C4-2B (cell line): ENCODE results near the gene RALGAPA2.

Experiments used
- CTCF ChIP-seq: fragments of 450-650 bp; conservative IDR thresholded peaks from 2 replicates; pipeline ENCODE4 v1.5.1; 2017; ENCODE audit warnings: mild to moderate bottlenecking
- ZFX ChIP-seq: fragments of 450-650 bp; IDR thresholded peaks from 2 replicates; pipeline ENCODE4 v1.6.1; 2017

DNA sequence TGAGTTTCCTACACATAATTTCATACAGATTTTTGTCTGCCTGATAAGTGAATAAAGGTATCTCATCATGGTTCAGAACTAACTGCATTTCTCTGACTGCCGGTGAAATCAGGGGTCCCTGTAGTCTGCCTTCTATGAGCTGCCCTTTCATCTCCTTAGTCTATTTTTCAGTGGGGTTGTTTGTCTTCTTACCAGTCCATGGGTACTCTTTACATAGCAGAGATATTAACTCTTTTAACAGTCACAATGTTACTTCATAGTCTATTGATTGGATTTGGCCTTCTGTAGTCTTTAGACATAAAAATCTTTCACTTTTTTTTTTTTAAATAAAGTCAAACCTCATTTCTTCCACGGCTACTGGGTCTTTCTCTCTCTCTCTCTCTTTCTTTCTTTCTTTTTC is 79.8 kb downstream of the RALGAPA2 start:
- TF ChIP-seq CTCF (no peak), ZFX (no peak)
